HUES6 (cell line): ENCODE results near the gene STK38L.
A peak's percentile ranks its signal among the peaks of the same experiment; 100 is the strongest.

Experiments
- H3K27ac ChIP-seq: 2 replicates; pipeline ENCODE4 v1.7.0; 2013; ENCODE audit warnings: low read depth, mild to moderate bottlenecking, low read length, inconsistent platforms
- H3K27me3 ChIP-seq: 2 replicates; pipeline ENCODE4 v1.6.1; 2013; ENCODE audit warnings: low read length; ENCODE audit not compliant: control insufficient read depth, insufficient read depth
- H3K36me3 ChIP-seq: 2 replicates; pipeline ENCODE4 v1.6.1; 2013; ENCODE audit warnings: low read length; ENCODE audit not compliant: control insufficient read depth, insufficient read depth
- H3K4me1 ChIP-seq: 2 replicates; pipeline ENCODE4 v1.6.1; 2013; ENCODE audit warnings: low read length; ENCODE audit not compliant: control insufficient read depth, insufficient read depth
- H3K4me3 ChIP-seq: 2 replicates; pipeline ENCODE4 v1.5.1; 2013; ENCODE audit warnings: low read depth, low read length
- H3K9ac ChIP-seq: one replicate; pipeline ENCODE4 v1.6.1; 2013; ENCODE audit warnings: mild to moderate bottlenecking, low read length
- H3K9me3 ChIP-seq: 2 replicates; pipeline ENCODE4 v1.6.1; 2013; ENCODE audit warnings: low read depth, low read length; ENCODE audit not compliant: control insufficient read depth, insufficient read depth

The STK38L gene

DNA sequence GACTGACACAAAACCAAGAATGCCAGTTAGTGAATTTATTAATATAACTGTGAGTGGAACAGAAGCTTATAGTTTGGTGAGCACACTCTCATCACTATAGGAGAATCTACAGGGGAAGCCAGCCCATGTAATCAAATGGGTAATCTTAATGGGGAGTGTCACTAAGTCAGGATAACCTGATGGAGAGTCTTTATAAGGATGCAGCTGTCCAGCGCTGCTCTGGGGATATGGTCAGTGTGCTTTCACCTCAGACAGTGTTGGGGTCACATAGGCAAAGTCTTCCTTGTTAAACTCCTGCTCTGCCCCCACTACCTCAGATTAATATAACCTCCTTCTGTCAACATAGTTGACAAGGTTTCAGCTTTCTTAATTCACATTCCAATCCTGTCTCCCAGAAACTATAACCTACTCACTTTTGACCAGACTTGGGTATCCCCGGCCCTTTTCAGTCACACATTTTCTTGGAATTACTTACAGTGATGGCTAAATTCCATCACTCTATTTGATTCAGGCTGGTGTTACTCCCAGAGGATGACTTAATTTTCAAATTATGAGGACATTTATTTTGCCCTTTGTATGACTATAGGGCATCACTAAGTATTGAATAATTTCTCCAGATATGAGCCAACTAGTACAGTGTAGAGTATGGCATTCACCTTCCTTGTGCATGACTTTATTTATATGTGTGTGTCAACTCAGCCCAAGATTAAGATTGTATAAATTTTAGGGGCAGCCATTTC lies 13.2 kb downstream of the STK38L start:
- H3K4me1 ChIP-seq, result no peaks in the 10 kb centered on the region
- H3K4me3 ChIP-seq, result no peak overlapping the region
- no peaks in the 10 kb centered on the region for H3K36me3 ChIP-seq
- no peak overlapping the region for H3K9ac ChIP-seq
- H3K9me3 ChIP-seq, result no peaks in the 10 kb centered on the region
- no peaks in the 10 kb centered on the region for H3K27me3 ChIP-seq
- H3K27ac ChIP-seq, result no peak overlapping the region

DNA sequence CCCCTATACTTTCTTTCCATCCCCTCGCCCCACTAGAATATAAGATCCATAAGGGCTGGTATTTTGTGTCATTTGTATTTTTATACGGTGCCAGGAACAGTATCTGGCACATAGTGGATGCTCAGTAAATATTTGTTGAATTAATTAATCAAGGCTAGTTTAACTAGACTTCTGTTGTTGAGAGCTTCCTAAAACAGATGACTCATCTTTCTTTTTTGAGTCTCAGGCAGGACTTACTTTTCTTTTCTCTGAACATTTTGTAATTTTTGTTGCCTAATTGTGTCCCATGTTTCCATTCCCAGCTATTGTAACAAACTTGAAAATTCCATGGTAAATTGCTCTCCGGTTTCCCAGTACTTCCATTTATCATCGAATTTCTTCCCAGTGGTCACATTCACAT lies 16.7 kb downstream of the STK38L start:
- no peaks in the 10 kb centered on the region for H3K4me1 ChIP-seq
- H3K9me3 ChIP-seq, result no peaks in the 10 kb centered on the region
- H3K27me3 ChIP-seq, result no peaks in the 10 kb centered on the region
- no peak overlapping the region for H3K4me3 ChIP-seq
- H3K27ac ChIP-seq, result no peak overlapping the region
- H3K36me3 ChIP-seq, result no peaks in the 10 kb centered on the region
- H3K9ac ChIP-seq, result no peak overlapping the region

DNA sequence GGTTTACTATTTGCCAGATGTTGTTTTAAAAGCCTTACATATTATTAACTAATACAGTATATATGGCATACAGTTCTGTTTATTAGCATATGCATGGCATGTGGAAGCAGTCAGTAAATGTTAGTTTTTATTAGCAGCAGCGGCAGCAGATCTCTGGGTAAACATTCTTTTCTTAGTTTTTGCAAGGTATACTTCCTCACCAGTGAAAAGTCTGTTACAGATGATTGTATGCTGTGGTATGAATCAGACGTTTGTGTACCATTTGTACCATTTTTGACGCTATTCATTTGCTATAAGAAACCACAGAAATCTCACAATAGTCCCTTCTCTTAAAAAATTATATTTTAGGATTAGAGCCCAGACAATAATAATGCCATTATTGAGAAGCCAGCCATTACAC lies 17.8 kb downstream of the STK38L start:
- Histone ChIP-seq H3K27ac (no peak overlapping the region), H3K4me1 (no peaks in the 10 kb centered on the region), H3K36me3 (no peaks in the 10 kb centered on the region), H3K9ac (no peak overlapping the region), H3K9me3 (no peaks in the 10 kb centered on the region), H3K4me3 (no peak overlapping the region), H3K27me3 (no peaks in the 10 kb centered on the region)

GRCh38 chr12:27270148-27270547 lies 26.1 kb downstream of the STK38L start:
- Histone ChIP-seq H3K9ac (no peak overlapping the region), H3K9me3 (no peaks in the 10 kb centered on the region), H3K27ac (no peak overlapping the region), H3K4me3 (no peak overlapping the region), H3K27me3 (no peaks in the 10 kb centered on the region), H3K36me3 (no peaks in the 10 kb centered on the region; the same call in 1 of the 2 replicates), H3K4me1 (no peaks in the 10 kb centered on the region)

DNA sequence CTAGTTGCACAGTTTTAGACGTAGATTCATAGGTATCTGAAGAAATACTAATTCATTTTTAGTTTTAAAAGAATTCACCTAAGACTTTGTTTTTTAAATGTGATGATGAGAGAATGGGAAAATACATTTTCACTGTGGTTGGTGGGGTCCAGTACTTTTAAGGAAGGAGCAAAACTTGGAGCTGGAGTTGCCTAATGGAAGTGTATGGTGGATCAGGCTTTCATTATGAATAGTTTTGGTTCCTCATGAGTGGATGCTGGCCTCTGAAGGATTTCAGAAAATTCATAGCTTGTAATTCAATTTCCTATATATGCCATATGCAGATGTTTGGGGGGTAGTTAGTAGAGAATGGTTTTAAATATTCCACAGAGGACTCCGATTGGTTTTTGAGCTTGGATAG lies 27.1 kb downstream of the STK38L start:
- H3K4me1 ChIP-seq, result peaks cover 10% of the 10 kb centered on the region
- no peaks in the 10 kb centered on the region for H3K27me3 ChIP-seq
- no peak overlapping the region for H3K27ac ChIP-seq
- H3K9me3 ChIP-seq, result no peaks in the 10 kb centered on the region
- H3K9ac ChIP-seq, result no peak overlapping the region
- no peaks in the 10 kb centered on the region; the same call in 1 of the 2 replicates for H3K36me3 ChIP-seq
- H3K4me3 ChIP-seq, result no peak overlapping the region

- H3K27ac ChIP-seq, result no peak overlapping the region
- H3K4me3 ChIP-seq, result no peak overlapping the region
- H3K9ac ChIP-seq, result no peak overlapping the region
- H3K27me3 ChIP-seq, result no peaks in the 10 kb centered on the region
- H3K9me3 ChIP-seq, result no peaks in the 10 kb centered on the region
- H3K36me3 ChIP-seq, result no peaks in the 10 kb centered on the region
- peaks cover 23% of the 10 kb centered on the region for H3K4me1 ChIP-seq
Observed at GRCh38 chr12:27272373-27273028, 28.4 kb downstream of the STK38L start.

DNA sequence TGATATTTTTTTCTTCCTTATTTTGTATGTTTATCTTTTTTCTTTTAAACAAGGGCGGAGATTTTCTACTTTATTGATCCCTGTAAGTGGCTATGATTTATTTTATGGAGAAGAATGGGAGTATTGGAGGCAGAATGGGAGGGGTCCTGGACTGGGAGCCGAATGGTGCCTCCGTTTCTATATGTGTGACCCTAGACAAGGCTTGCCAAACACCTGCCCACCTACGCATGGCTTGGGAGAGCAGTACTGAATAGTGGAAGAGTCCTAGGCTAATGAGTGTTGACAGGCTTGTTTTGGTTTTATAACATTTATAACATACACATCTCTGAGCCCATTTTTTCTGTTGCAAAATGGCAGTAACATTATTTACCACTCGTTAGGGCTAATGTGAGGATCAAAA lies 29.0 kb downstream of the STK38L start:
- no peak overlapping the region for H3K27ac ChIP-seq

DNA sequence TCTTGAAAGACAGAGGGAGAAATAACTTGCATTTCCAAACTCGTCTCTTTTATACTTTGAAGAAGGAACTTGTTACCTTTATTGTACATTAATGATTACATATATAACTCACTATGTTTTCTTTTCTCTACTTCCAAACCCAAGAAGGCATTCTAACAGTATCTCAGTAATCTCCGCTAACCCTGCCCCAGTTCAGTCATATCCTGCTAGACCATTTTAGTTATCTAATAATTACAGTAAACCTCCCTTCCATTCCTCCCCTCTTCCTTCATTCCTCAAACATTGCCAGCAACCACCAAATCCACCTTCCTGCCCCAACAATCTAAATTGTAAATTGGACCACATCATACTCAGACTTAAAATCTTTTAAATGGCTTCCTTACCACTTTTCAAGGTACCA lies 30.6 kb downstream of the STK38L start:
- Histone ChIP-seq H3K27ac (no peak overlapping the region), H3K9me3 (no peaks in the 10 kb centered on the region), H3K27me3 (no peaks in the 10 kb centered on the region), H3K4me3 (no peak overlapping the region), H3K9ac (no peak overlapping the region), H3K4me1 (peaks cover 34% of the 10 kb centered on the region), H3K36me3 (no peaks in the 10 kb centered on the region)

More for the DNA sequence above, 29.0 kb downstream of the STK38L start:
- Histone ChIP-seq H3K27me3 (no peaks in the 10 kb centered on the region), H3K9me3 (no peaks in the 10 kb centered on the region), H3K4me1 (peaks cover 29% of the 10 kb centered on the region), H3K4me3 (no peak overlapping the region), H3K36me3 (no peaks in the 10 kb centered on the region), H3K9ac (no peak overlapping the region)

DNA sequence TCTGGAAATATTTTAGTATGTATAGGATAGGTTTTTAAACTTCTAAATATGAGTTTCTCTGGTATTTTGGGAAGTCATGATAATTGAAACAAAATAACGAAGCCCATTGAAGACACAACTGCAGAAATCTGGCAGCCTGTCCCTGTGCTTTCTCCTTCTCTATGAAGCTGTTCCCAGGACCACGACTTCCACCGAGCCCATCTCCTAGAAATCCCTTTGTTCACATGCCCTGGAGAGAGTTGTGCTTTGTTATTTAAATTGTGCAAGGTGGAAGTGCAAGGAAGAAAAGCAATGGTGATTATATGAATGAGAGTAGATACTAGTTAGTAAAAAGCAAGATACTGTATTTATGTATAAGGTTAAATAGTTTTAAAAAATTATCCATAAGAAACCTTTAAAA lies 32.2 kb downstream of the STK38L start:
- no peaks in the 10 kb centered on the region for H3K27me3 ChIP-seq
- H3K27ac ChIP-seq, result no peak overlapping the region

GRCh38 chr12:27277846-27278260 lies 33.8 kb downstream of the STK38L start:
- Histone ChIP-seq H3K27ac (0 out of 2 replicates have a peak overlapping the region, but pooled peaks have one; percentile 8), H3K4me3 (no peak overlapping the region), H3K27me3 (no peaks in the 10 kb centered on the region), H3K9ac (no peak overlapping the region), H3K4me1 (peaks cover 35% of the 10 kb centered on the region), H3K36me3 (no peaks in the 10 kb centered on the region), H3K9me3 (no peaks in the 10 kb centered on the region)

More for the DNA sequence above, 32.2 kb downstream of the STK38L start:
- Histone ChIP-seq H3K36me3 (no peaks in the 10 kb centered on the region), H3K9me3 (no peaks in the 10 kb centered on the region), H3K4me3 (no peak overlapping the region), H3K9ac (no peak overlapping the region), H3K4me1 (peaks cover 35% of the 10 kb centered on the region)

DNA sequence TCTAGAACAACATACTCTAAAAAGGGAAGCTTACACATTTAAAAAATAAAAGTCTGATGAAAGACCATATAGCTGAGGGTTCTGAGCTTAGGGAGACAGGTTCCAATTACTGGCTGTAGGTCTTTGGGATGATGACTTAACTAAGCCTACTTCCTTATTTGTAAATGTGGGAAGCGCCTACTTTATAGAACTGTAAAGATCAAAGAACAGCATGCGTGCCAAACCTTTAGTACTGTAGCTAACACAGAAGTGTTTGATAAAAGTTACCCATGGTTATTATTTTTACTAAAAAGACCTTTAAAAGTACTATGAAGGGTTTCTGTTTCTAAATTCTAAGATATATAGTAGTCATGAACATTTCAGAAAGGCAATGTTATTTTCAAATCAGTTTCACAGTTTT lies 35.7 kb downstream of the STK38L start:
- H3K4me3 ChIP-seq, result no peak overlapping the region
- H3K4me1 ChIP-seq, result peaks cover 35% of the 10 kb centered on the region
- H3K27me3 ChIP-seq, result no peaks in the 10 kb centered on the region
- no peaks in the 10 kb centered on the region for H3K9me3 ChIP-seq
- H3K36me3 ChIP-seq, result no peaks in the 10 kb centered on the region
- H3K27ac ChIP-seq, result no peak overlapping the region
- H3K9ac ChIP-seq, result no peak overlapping the region
